ENCODE results near the gene RAP1GDS1.
"Not testable (repeated sequence)": the region's sequence is repeated elsewhere in the genome, so short reads cannot be mapped to it uniquely, and the experiment has no call there.

Gene RAP1GDS1

GRCh38 chr4:98446499-98447375, 185.6 kb downstream of the RAP1GDS1 start:
- DNase-seq, result peak; percentile 41

- no peak for DNase-seq
Observed at GRCh38 chr4:98447648-98448047, 186.5 kb downstream of the RAP1GDS1 start.

- DNase-seq, result no peak
Observed at GRCh38 chr4:98448908-98449307, 187.7 kb downstream of the RAP1GDS1 start.

- no peak for DNase-seq
Observed at GRCh38 chr4:98452091-98452490, 190.9 kb downstream of the RAP1GDS1 start.

- not testable (repeated sequence) for DNase-seq
Observed at GRCh38 chr4:98457422-98457821, 196.2 kb downstream of the RAP1GDS1 start.

GRCh38 chr4:98461121-98461865, 200.1 kb downstream of the RAP1GDS1 start:
- not testable (repeated sequence) for DNase-seq

- no peak for DNase-seq
Observed at GRCh38 chr4:98462487-98462886, 201.3 kb downstream of the RAP1GDS1 start.

- DNase-seq, result no peak
Observed at GRCh38 chr4:98466868-98467599, 205.8 kb downstream of the RAP1GDS1 start.

GRCh38 chr4:98467627-98468072, 206.5 kb downstream of the RAP1GDS1 start:
- peak; percentile 45 for DNase-seq

GRCh38 chr4:98468709-98469108, 207.5 kb downstream of the RAP1GDS1 start:
- DNase-seq, result no peak

- DNase-seq, result no peak
Observed at GRCh38 chr4:98469771-98470170, 208.6 kb downstream of the RAP1GDS1 start.

GRCh38 chr4:98470366-98470765, 209.2 kb downstream of the RAP1GDS1 start:
- no peak for DNase-seq

GRCh38 chr4:98470831-98471230, 209.6 kb downstream of the RAP1GDS1 start:
- no peak for DNase-seq

GRCh38 chr4:98473046-98473445, 211.9 kb downstream of the RAP1GDS1 start:
- DNase-seq, result no peak

GRCh38 chr4:98474408-98474844, 213.2 kb downstream of the RAP1GDS1 start:
- no peak for DNase-seq

- DNase-seq, result no peak
Observed at GRCh38 chr4:98476891-98477290, 215.7 kb downstream of the RAP1GDS1 start.

GRCh38 chr4:98479590-98479989, 218.4 kb downstream of the RAP1GDS1 start:
- not testable (repeated sequence) for DNase-seq

GRCh38 chr4:98480535-98480934, 219.4 kb downstream of the RAP1GDS1 start:
- no peak for DNase-seq

- no peak for DNase-seq
Observed at GRCh38 chr4:98481167-98481566, 220.0 kb downstream of the RAP1GDS1 start.

GRCh38 chr4:98482503-98482846, 221.3 kb downstream of the RAP1GDS1 start:
- DNase-seq, result no peak

GRCh38 chr4:98482847-98483806, 221.9 kb downstream of the RAP1GDS1 start:
- DNase-seq, result no peak

- no peak for DNase-seq
Observed at GRCh38 chr4:98484031-98484430, 222.8 kb downstream of the RAP1GDS1 start.

All from T-helper 9 cell (primary cell).